Tongue (tissue), 2 donors: ENCODE results near the gene STX8. TPM values are rescaled to one million over a fixed set of nuclear protein-coding genes. Genes with fewer than 3 reads are reported as not detected.
A peak's percentile ranks its signal among the peaks of the same experiment; 100 is the strongest.

Source experiments
- DNase-seq: peaks from one replicate; pipeline ENCODE4 v3.0.0-alpha.2; 2015
- total RNA-seq: library from RNA; depleted of rRNA; stranded (reverse); fragments of >200 nt; gene quantifications from one replicate; pipeline ENCODE4 v1.2.3, GENCODE V29; 2014

The STX8 gene
- total RNA-seq, 1 donor from 2014 or later = 75.2 TPM

DNA sequence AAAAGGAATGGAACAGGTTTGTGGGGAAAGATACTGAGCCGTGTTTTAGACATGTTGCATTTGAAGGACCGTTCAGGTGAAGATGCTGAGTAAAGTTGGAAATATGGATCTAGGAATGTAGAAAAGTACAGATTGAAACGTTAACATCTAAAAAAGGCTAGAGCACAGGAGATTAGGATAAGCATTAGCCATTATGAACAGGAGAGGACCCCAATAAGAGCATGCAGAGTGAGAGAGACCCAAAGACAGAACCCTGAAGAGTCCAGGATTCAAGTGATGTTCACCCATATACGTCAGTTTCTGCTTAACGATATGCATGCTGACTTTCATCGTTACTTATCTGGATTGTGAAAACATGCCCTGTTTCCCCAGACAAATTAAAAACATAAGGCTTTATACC lies 140.5 kb downstream of the STX8 start:
- DNase-seq = no peak

DNA sequence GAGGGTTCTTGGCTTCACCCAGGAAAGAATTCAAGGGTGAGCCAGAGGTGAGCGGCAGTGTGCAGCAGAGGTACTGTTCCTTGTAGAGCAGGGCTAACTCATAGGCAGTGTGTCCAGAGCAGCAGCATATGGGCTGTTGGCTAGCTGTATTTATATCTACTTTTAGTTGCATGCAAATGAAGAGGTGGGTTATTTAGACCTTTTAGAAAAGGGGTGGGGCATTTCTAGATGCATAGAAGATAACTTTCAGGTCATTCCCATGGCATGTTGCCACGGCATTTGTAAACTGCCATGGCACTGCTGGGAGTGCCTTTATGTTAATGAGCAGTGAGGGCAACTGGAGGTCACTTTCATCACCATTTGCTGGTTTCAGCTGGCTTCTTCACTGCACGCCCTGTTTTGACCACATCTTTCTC lies 141.0 kb downstream of the STX8 start:
- no peak for DNase-seq

DNA sequence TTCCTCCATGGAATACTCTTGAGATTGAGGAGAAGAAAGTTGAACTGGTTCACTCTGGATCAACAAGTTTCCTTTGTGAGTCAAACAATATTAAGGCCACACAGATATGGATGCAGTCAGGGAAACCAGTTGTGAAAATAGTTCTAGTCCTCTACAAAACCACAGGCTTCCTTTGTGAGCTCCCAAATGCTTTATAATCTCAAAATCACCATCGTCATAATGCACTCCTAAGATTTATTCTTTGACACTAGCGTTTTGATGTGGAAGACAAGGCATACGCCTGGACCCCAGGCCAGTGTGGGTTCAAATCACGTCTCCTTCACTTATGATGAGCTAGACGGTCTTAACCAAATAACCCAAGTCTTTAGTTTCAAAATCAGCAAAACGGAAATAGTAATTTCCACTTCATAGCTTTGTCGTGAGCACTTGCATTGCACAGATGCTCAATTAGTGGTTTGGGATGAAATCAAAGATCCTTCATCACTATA lies 142.6 kb downstream of the STX8 start:
- DNase-seq = no peak

DNA sequence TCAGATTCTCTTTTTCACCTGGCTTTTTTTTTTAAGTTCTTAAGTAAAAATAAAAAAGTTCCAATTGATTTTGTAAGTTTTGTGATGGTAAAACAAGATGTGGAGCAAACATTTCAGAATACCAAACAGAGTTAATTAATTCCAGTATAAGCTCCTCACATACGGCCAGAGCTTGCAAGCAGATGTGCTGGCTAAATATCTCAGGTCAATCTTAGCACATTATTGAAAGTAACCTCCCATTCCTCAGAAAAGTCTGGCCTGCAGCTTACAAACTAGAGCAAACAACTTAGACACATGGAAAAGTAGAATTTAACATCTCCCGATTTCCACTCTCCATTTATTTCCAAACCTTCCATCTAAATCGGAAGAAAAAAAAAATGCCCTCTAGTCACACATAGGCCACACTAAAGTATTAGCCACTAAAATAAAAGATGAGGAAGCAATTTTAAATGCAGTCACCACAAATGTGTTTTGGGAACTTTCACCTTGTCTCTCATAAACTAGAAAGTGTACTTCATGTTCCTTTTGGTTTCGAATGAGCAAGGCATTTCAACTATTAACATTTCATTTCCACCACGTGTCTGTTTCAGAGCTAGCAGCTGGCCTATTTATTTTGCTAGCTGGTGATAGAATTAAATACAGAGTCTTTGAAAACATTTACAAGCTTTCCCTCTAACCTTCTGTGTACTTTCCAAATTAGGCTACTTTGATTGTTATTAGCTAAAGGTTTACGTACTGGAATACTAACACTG lies 143.3 kb downstream of the STX8 start:
- peak; percentile 79 for DNase-seq

DNA sequence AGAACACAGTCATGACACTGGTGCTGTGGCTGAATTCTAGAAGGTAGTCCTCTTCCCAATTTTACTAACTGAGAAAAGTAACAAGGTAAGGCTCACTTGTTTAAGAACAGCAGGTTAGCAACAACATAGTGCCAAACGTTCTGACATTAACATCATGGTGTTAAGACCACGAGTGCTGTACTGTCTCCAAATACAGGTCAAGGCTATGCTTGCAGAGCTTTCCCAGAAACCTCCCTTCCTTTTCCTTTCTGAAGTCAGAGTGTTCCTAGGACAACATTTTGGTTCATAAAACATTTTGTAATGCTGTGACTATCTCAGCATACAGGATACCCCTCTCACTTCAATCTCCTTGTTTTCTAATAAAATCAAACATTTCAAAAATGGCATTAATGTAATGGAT lies 144.0 kb downstream of the STX8 start:
- DNase-seq = peak; percentile 69

DNA sequence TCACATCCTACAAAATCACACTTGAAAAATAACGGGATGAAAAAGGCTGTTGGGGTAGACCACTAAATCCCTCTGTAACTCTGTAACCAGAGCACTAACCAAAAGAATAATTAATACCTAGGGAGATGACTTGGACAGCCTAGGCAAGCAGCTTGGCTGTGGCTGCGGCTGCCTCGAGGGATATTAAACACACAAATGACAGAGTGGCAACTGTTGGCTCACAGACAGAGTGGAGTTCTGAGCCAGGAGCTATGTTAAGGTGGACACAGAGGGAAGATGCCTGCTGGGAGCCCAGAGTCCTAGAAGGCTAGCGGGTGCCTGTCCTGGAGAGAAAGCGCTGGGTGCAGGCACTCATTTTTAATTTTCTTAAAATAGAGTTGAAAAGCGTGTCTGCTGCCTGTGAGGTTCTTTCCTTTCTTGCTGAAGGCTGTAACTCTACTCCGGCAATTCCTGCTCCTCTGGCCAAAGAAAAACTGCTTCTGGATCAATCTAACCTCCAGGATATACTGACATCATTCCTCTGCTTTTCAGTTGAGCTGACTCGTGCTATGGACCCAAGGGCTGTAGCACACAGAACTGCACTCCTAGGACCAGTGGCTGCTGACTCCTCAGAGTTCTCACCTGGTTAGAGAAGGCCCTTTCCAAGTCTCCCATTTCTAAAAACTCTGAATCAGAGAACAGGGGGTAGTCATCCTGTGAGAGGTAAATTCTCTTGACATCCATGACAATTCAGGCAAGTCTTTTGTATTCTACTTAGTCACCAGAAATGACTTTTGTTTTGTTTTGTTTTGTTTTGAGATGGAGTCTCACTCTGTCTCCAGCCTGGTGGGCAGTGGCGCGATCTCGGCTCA lies 147.9 kb downstream of the STX8 start:
- peak; percentile 67 for DNase-seq

DNA sequence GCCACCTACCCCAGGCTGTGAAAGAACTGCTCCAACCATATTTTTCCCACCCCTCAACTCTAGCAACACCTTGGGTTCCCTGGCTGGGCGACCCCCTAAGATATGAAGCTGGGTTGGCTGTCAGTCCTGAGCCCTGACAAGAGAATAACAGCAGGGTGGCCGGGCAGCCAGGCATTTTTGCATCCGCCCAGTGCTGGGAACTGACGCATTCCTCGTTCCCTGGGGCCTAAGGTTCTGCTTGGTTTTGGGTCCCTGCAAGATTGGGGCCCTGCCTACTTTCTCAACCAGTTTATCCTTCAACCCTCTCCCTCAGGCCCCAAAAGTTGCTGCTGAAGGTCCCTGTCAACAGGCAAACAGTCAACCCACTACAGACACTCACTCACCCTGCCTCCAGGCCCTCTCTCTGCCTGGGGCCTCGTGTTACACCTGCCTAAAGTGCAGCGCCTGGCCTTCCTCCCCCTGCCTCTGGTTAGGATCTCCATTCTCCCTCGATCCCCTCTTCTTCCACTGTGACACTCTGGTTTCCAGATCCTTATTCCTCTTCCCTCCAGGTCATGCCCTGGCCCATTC lies 151.5 kb downstream of the STX8 start:
- DNase-seq = no peak

DNA sequence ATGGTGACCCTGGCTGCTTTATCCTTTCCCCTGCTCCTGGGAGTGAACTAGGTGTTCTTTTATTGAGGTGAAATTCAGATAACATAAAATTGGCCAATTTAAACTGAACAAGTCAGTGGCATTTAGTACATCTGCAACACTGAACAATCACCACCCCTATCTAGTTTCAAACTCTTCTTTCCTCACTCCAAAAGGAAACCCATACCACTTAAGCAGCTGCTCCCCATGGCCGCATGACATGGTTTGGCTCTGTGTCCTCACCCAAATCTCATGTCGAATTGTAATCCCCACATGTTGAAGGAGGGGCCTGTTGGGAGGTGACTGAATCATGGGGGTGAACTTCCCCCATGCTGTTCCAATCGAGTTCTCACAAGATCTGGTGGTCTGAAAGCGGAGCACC lies 154.1 kb downstream of the STX8 start:
- DNase-seq = peak; percentile 68

DNA sequence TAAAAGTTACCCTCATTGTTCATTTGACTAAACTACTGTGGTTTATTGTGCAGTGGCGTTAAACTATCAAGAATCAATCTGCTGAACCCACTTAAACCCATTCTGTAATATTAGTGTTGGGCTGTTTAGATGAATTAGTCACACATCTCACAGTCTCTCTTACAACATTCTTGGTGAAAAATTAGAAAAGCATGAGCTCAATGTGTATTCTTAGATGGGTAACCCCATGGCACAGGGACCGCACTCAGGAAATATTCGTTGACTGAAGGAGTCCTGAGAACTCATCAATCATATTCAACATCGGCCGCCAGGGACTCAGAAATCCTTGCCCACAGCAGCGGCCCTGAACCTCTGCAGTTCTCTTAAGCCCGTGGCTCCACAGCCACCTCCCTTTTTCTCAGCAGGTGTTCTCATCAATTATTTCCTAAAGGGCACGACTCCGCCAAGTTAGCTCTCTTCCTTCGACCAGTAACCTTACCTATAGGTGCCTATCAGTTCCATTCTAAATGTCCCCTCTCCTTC lies 155.6 kb downstream of the STX8 start:
- DNase-seq = no peak

DNA sequence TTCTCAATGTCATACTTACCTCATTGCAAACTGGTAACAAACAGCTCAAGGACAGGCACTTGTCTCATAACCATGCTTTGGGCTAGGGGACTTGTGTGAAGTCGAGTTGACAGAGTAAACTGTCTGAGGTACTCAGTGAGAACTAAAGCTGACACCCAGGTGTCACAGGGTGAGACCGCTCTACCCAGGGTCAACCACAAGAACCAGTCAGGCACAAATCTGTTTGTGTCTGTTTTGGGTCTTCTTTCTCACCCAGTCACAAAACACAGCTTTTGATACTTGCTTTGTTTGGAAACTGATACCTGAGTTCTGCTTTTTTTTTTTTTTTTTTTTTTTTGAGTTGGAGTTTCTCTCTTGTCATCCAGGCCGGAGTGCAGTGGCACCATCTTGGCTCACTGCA lies 161.1 kb downstream of the STX8 start:
- no peak for DNase-seq

DNA sequence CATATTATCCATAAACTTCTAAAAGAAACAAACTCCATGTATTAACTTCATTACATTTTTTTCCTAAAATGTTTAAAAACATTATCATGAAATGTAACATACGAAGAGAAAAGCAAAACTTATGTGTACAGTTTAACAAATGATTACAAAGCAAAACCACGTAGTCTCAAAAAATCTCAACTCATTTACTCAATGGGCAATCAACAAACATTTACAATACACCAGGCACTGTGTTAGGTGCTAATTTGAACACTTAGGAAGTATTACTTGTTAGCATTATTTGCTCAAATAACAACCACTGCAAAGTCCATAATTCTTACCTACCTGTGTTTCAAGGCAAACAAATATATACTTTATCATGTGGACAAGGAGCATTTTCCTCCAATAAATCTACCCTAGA lies 164.9 kb downstream of the STX8 start:
- DNase-seq = no peak

DNA sequence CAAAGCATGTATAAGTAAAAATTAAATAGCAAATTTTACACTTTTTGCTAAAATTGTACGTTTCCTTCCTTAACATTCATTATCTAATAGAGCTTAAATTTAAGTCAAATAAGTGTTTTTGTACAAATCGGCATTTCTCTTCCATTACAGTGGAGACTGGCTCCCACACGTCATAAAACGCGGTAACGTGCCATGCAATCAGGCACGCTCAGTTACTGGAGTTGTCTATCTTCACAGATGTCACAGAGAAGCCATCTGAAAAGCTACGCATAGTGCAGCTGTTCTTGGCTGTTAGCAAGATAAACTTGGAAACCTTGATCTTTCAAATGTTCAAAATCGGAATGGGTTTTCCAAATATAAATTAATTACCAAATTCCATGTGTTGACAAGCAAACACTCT lies 165.3 kb downstream of the STX8 start:
- peak; percentile 79 for DNase-seq

DNA sequence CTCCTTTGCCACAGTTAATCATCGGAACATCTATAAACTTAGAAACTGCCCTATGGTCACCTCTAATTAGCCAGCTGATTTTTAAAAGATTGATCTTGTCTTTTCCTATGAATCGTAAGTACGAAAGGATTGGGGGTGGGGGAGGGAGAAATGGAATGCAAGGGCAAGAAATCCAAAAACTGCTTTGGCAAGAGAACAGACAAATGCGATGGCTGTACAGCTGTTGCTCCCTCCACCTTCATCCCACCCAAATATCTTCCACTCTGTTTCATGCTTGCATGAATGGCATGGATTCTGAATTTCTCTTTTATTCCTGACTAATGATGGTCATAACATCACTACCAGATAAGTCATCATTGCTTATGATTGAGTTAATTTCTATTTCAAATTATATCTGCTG lies 165.7 kb downstream of the STX8 start:
- DNase-seq = peak; percentile 61

DNA sequence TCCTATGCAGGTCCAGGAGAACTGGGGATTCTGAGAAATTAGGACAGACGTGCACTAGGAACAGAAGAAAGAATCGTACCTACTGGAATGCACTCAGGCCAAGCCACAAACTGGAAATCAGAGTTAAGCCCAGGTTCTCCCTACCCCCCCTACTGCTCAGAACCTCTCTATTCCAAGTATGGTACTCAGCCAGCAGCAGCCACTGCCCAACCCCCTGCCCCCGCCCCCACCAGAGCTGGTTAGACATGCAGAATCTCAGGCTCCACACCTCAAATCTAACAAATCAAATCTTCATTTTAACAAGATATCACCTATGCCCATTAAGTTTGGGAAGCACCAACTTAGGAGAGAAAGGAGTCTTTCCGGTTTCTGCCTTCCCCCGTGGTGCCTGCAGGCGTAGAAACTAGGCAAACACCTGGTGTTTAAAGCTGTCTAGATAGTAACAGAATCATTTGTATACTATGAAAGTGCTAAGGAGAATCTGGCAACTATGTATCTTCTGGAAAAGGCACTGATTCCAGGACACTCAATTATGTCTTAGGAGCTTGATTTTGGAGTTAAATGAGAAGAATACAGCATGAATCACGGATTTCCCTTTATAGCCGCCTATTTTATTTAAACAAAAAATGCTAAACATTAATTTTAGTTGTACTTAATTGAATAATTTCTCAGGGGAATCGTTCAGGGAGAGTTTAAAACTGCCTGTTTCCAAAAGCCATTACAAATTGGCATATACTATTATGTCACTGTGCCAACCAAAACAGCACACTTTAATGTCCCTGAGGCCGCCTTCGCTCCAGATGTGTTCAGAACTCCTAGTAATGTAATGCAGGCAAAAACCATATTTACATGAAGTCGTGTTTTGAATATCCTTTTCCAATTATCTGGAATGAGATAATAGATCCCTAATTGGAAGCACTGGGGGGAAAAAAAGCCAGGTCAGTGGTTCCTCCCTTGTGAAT lies 166.5 kb downstream of the STX8 start:
- DNase-seq = peak; percentile 89

DNA sequence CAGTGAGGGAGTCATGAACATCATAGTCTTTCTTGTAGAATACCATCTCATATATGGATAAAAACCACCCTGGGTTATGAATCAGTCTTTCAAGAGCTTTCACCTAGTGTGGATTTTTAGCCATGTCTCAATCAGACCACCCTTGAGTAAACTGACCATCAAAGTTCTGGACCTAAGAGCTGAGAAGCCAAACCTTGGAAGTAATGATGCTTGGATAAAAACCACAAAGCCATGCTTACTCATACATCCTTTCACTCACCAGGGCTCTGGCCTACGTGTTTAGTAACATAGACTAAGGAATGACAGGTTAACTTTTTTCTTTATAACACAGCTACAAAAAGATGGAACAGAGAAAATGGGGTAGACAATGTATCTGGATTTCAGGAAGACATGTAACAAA lies 167.2 kb downstream of the STX8 start:
- no peak for DNase-seq

DNA sequence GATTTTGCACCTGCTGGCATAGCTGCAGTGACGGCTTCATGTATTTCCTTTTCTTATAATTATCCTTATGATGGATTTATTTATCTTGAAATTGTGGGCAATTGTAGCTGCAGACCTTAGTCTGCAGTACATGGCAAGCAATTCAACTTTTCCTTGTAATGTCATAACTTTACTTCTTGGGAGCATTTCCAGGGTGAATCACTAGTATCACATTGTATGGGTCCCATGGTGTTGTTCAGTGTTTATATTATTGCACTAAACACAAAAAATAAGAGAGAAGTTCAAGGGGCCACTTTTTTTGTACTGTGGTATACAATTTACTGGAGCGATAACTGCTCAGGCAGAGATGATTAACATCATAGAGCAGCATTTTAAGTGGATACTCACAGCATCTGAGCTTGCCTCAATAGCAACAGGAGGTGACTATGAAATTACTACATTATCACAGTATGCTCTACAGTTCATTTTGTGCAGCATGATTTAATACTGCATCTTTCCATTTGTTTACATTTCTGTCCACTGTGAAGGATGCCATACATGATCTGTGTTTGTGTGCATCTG lies 169.5 kb downstream of the STX8 start:
- DNase-seq = no peak

DNA sequence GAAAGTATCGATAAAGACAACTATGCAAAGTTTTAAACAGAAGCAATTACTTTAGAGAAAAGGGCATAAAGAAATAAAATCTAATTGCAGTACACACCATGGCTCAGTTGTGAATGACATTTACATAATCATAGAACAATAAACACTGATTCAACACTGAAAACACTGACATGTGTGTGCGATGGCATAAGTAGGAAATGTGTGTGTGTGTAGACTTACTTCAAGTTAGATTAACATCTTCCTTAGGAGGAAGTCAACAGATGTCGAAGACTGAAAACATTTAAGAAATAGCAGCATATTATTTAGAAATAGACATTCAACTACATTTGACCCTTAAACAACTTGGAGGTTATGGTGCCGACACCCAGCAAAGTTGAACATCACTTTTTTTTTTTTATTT lies 172.4 kb downstream of the STX8 start:
- no peak for DNase-seq

DNA sequence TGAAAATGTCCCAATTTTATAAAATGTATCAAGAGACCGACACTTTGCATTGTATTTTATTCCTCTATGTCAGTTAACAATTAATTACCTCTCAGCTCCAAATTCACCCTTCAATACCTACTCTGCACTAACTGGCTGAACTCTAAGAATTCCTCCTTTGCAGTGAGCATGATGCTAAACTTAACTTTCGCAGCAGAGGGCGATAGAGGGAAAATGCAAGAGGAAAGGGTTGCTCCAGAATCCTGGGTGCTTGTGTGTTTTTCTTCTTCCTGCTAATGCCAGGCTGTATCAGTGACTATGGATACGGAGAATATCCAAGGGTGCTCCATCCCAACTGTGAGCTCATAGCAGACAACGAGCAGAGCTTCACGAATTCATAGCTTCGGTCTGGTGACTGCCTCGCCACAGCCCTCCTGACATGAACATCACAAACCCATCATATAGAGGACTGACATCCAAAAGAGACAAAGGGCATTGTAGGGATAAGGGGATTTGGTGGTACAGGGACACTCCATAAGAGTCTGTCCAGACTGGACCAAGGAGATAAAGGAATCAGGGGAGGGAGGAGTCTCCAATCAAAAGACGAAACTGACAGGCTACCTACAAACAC lies 172.9 kb downstream of the STX8 start:
- DNase-seq = peak; percentile 39

DNA sequence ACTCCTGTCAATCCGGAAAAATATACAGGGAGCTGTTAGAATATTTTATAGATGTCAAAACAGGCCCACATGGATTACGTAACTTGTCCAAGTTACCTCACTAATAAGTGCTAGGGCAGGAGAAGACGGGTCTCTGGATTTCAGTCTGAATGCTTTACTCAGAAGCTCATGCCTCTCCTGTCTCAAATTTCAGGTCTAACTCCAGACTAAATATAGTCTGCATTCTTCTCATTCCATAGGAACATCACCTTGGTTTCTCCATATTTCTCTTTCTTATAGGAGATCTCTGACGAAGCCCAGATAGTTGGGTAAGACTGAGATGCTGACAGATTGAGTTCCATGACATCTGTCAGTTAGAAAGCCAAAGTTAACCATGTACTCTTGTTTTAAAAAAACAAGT lies 174.2 kb downstream of the STX8 start:
- peak; percentile 60 for DNase-seq

DNA sequence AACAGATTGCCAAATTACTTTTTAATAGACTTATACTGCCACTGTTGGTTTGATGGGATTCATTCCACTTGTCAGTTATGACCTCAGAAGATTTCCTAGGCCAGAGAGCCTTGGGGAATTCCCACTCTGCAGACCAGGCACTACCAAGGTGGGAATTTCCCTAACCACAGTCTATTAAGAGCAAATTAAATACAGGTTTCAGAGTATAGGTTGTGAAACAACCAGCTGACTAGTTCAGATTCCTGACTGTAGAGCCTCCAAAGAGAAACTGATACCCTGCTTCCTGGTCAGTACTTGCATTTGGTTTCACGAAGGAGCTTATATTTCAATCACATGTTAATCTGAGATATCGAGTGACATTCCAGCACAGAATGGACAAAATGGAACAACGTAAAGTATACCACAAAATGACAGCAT lies 186.5 kb downstream of the STX8 start:
- DNase-seq = peak; percentile 12

DNA sequence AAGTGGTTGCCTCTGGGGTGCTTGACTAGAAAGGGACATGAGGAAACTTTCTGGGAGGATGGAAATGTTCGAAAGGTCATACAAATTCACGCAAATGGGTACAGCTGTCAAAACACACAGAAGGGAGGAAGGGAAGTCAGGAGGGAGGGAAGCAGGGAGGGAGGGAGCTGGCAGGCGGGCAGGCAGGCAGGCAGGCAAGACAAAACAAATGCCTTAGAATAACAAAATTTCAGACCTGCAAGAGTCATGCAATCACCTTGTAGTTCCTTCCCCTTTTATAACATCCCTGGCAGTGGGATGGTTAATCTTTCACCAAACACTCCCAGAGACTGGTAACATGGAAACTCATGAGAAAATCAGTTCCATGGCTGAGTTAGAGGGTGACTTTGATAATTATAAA lies 189.2 kb downstream of the STX8 start:
- DNase-seq = no peak
